K562 (cell line): Measurements from ENCODE around the gene LMNTD2. TPM values are rescaled to one million over a fixed set of nuclear protein-coding genes. Genes with fewer than 3 reads are reported as not detected.
A peak's percentile ranks its signal among the peaks of the same experiment; 100 is the strongest.

Experiments used
- ATF7 ChIP-seq: fragments of 450-650 bp; IDR thresholded peaks from 2 replicates; pipeline ENCODE4 v1.7.1; 2014; ENCODE audit warnings: mild to moderate bottlenecking, moderate library complexity
- CHD2 ChIP-seq: IDR thresholded peaks from 2 replicates; pipeline ENCODE4 v1.6.1; 2011; ENCODE audit warnings: low read depth, low read length
- CTBP1 ChIP-seq: fragments of 450-650 bp; IDR thresholded peaks from 2 replicates; pipeline ENCODE4 v1.6.1; 2016; ENCODE audit warnings: borderline replicate concordance
- ELF1 ChIP-seq: fragments of 200-800 bp; sonication (Bioruptor generic); IDR thresholded peaks from 2 replicates; pipeline ENCODE4 v1.6.1; 2016; ENCODE audit warnings: missing genetic modification characterization, missing compliant biosample characterization
- FOXJ3 ChIP-seq: sonication (generic); formaldehyde crosslinking; IDR thresholded peaks from 2 replicates; pipeline ENCODE4 v1.4.0; 2020; ENCODE audit warnings: mild to moderate bottlenecking, missing genetic modification reagents
- FUS ChIP-seq: fragments of 200-400 bp; formaldehyde crosslinking; optimal IDR thresholded peaks from 2 replicates; pipeline ENCODE3; 2017; ENCODE audit warnings: low read depth, low read length
- JUND ChIP-seq, 2 experiments: IDR thresholded peaks; 2 replicates in 1 of 2; 3 replicates in 1 of 2; pipeline ENCODE4 v1.6.1; 2011; ENCODE audit warnings: borderline replicate concordance in 2 of 2, low read depth in 2 of 2, low read length in 2 of 2, improper control_type of control experiment in 1 of 2, missing biosample characterization in 1 of 2, missing genetic modification characterization in 1 of 2, missing genetic modification reagents in 1 of 2
- MAZ ChIP-seq, 2 experiments: fragments of 450-650 bp in 1 of 2; sonication (generic) in 1 of 2; formaldehyde crosslinking; IDR thresholded peaks in 1 of 2; conservative IDR thresholded peaks in 1 of 2; 2 replicates each; pipeline versions ENCODE4 v1.4.0 to v1.5.0; 2020; ENCODE audit warnings: mild to moderate bottlenecking in 1 of 2, missing genetic modification reagents in 1 of 2
- MCM5 ChIP-seq: fragments of 450-650 bp; IDR thresholded peaks from 2 replicates; pipeline ENCODE4 v1.6.1; 2016; ENCODE audit warnings: low read depth
- PHTF2 ChIP-seq: fragments of 250-450 bp; sonication (Bioruptor Pico); IDR thresholded peaks from 2 replicates; pipeline ENCODE4 v1.5.0; 2021; ENCODE audit warnings: mild to moderate bottlenecking
- PRPF4 ChIP-seq: fragments of 200-400 bp; formaldehyde crosslinking; IDR thresholded peaks from one replicate; pipeline ENCODE4 v1.6.1; 2017; ENCODE audit warnings: low read length, low read depth, mild to moderate bottlenecking; ENCODE audit not compliant: insufficient read depth, poor library complexity, severe bottlenecking
- RBM25 ChIP-seq: fragments of 200-400 bp; formaldehyde crosslinking; IDR thresholded peaks from 2 replicates; pipeline ENCODE4 v1.6.1; 2018; ENCODE audit warnings: low read length, low read depth, moderate library complexity; ENCODE audit not compliant: severe bottlenecking
- SMARCC2 ChIP-seq: fragments of 450-650 bp; IDR thresholded peaks from 2 replicates; pipeline ENCODE4 v1.6.1; 2017; ENCODE audit warnings: antibody characterized with exemption, moderate library complexity, mild to moderate bottlenecking, low read depth
- SRSF1 ChIP-seq: fragments of 200-400 bp; formaldehyde crosslinking; IDR thresholded peaks from 2 replicates; pipeline ENCODE4 v1.6.1; 2017; ENCODE audit warnings: mild to moderate bottlenecking, low read depth, low read length, moderate library complexity
- ZBTB12 ChIP-seq: fragments of 250-450 bp; sonication (Bioruptor Pico); IDR thresholded peaks from 2 replicates; pipeline ENCODE4 v1.4.0; 2020
- ZSCAN29 ChIP-seq: fragments of 450-650 bp; IDR thresholded peaks from 2 replicates; pipeline ENCODE4 v1.6.1; 2017
- polyA plus RNA-seq, 8 experiments: library from polyadenylated mRNA; depleted of rRNA in 4 of 8; stranded (reverse) in 5 of 8; unstranded in 3 of 8; fragments of >200 nt; fragmentation: Nextera tagmentation in 2 of 8; fragmentation: Illumina TruSeq in 1 of 8; extraction: Ambion mirVana in 2 of 8; extraction: Trizol in 1 of 8; gene quantifications; 2 replicates each; pipeline versions ENCODE4 v1.2.1 to v1.2.3, GENCODE V29; 2011 to 2014; ENCODE audit warnings: inconsistent platforms in 1 of 8, missing spikeins in 1 of 8
- total RNA-seq, 7 experiments: library from RNA; depleted of rRNA in 6 of 7; stranded (reverse); fragments of >200 nt in 6 of 7; fragmentation: Illumina TruSeq in 2 of 7; extraction: Trizol in 2 of 7; gene quantifications; 2 replicates each; pipeline versions ENCODE4 v1.2.1 to v1.2.3, GENCODE V29; 2011 to 2021; ENCODE audit warnings: low replicate concordance in 1 of 7
- TF ChIP-seq, protein P1 (sequence below): fragments of 450-650 bp; IDR thresholded peaks from 2 replicates; pipeline ENCODE4 v1.6.1; 2017; ENCODE audit warnings: antibody characterized with exemption
- TF ChIP-seq, protein P2 (sequence below), 2 experiments: IDR thresholded peaks; 2 replicates each; pipeline ENCODE4 v1.6.1; 2012; ENCODE audit warnings: improper control_type of control experiment in 2 of 2, low read depth in 2 of 2, low read length in 2 of 2, borderline replicate concordance in 1 of 2
- TF ChIP-seq, protein P3 (sequence below): sonication (generic); formaldehyde crosslinking; IDR thresholded peaks from 2 replicates; pipeline ENCODE4 v1.8.0; 2022; ENCODE audit warnings: missing genetic modification reagents, mild to moderate bottlenecking, borderline replicate concordance

LMNTD2 gene
- total and polyA plus RNA-seq, 9 of the 15 experiments (the other 6 are each of a cell fraction or from before 2014, with no cell fraction given) = 0.48 to 4.2 (median 1.5) TPM; not detected in 3

- TF ChIP-seq CTBP1 (no peak), JUND (IDR thresholded peaks at IDR 0.05; ENCODE audit: borderline replicate concordance, low read depth, low read length) (no peak), JUND (tag; IDR thresholded peaks at IDR 0.05; ENCODE audit: borderline replicate concordance, low read depth, low read length) (no peak; the same call in 2 of the 3 replicates), FUS (peak; percentile 16), PRPF4 (no peak), MAZ (CRISPR knock-in tag; conservative IDR thresholded peaks at IDR 0.05 in 1 of 2, IDR thresholded peaks at IDR 0.05 in 1 of 2) (peak in 1 of 2 experiments; percentile 70; a peak in 1 of 4 replicates), ZBTB12 (CRISPR knock-in tag) (no peak), ZSCAN29 (no peak), MCM5 (no peak), RBM25 (no peak), CHD2 (0 out of 2 replicates have a peak, but pooled peaks have one; percentile 7), ATF7 (peak; percentile 46; the same call in 1 of the 2 replicates), FOXJ3 (no peak), SRSF1 (no peak), SMARCC2 (no peak), PHTF2 (CRISPR knock-in tag) (no peak), ELF1 (0 out of 2 replicates have a peak, but pooled peaks have one; percentile 26)
- TF ChIP-seq, protein P1, sequence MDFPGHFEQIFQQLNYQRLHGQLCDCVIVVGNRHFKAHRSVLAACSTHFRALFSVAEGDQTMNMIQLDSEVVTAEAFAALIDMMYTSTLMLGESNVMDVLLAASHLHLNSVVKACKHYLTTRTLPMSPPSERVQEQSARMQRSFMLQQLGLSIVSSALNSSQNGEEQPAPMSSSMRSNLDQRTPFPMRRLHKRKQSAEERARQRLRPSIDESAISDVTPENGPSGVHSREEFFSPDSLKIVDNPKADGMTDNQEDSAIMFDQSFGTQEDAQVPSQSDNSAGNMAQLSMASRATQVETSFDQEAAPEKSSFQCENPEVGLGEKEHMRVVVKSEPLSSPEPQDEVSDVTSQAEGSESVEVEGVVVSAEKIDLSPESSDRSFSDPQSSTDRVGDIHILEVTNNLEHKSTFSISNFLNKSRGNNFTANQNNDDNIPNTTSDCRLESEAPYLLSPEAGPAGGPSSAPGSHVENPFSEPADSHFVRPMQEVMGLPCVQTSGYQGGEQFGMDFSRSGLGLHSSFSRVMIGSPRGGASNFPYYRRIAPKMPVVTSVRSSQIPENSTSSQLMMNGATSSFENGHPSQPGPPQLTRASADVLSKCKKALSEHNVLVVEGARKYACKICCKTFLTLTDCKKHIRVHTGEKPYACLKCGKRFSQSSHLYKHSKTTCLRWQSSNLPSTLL = no peak
- TF ChIP-seq, protein P2, sequence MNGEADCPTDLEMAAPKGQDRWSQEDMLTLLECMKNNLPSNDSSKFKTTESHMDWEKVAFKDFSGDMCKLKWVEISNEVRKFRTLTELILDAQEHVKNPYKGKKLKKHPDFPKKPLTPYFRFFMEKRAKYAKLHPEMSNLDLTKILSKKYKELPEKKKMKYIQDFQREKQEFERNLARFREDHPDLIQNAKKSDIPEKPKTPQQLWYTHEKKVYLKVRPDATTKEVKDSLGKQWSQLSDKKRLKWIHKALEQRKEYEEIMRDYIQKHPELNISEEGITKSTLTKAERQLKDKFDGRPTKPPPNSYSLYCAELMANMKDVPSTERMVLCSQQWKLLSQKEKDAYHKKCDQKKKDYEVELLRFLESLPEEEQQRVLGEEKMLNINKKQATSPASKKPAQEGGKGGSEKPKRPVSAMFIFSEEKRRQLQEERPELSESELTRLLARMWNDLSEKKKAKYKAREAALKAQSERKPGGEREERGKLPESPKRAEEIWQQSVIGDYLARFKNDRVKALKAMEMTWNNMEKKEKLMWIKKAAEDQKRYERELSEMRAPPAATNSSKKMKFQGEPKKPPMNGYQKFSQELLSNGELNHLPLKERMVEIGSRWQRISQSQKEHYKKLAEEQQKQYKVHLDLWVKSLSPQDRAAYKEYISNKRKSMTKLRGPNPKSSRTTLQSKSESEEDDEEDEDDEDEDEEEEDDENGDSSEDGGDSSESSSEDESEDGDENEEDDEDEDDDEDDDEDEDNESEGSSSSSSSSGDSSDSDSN (IDR thresholded peaks at IDR 0.05; ENCODE audit: borderline replicate concordance in 1 of 2, low read depth in 2 of 2, low read length in 2 of 2) = no peak
- TF ChIP-seq, protein P3, sequence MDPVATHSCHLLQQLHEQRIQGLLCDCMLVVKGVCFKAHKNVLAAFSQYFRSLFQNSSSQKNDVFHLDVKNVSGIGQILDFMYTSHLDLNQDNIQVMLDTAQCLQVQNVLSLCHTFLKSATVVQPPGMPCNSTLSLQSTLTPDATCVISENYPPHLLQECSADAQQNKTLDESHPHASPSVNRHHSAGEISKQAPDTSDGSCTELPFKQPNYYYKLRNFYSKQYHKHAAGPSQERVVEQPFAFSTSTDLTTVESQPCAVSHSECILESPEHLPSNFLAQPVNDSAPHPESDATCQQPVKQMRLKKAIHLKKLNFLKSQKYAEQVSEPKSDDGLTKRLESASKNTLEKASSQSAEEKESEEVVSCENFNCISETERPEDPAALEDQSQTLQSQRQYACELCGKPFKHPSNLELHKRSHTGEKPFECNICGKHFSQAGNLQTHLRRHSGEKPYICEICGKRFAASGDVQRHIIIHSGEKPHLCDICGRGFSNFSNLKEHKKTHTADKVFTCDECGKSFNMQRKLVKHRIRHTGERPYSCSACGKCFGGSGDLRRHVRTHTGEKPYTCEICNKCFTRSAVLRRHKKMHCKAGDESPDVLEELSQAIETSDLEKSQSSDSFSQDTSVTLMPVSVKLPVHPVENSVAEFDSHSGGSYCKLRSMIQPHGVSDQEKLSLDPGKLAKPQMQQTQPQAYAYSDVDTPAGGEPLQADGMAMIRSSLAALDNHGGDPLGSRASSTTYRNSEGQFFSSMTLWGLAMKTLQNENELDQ (CRISPR knock-in tag) = no peak
Measured at GRCh38 chr11:536841-537621, 23.5 kb downstream of the LMNTD2 start, which contains the start of gene LRRC56 (continued).
